Fibroblast of skin of right quadriceps (primary cell): ENCODE data around the gene GCDH.
"Not testable (repeated sequence)": the region's sequence is repeated elsewhere in the genome, so short reads cannot be mapped to it uniquely, and the experiment has no call there.

Source experiments
- DNase-seq: peaks from one replicate; pipeline ENCODE4 v3.0.0-alpha.2; 2013

Gene GCDH

DNA sequence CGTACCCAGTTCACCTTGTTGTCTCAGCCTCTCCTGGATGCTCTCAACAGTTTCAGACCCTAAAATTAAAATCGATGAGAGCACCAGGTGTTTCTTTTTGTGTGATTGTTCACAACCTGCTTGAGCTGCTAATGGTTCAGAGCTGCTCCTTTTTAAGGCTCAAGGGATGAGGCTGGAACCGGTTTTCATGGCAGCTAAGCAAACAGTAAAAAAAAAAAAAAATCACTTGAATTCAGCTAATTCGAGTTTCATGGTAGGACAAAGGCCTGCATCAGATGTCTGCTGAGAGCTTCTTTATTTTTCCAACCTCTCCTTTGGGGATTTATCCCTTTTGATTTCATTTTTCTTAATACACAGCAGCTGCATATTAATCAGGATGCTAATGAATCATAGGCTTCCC, 21.6 kb downstream of the GCDH start:
- no peak for DNase-seq

DNA sequence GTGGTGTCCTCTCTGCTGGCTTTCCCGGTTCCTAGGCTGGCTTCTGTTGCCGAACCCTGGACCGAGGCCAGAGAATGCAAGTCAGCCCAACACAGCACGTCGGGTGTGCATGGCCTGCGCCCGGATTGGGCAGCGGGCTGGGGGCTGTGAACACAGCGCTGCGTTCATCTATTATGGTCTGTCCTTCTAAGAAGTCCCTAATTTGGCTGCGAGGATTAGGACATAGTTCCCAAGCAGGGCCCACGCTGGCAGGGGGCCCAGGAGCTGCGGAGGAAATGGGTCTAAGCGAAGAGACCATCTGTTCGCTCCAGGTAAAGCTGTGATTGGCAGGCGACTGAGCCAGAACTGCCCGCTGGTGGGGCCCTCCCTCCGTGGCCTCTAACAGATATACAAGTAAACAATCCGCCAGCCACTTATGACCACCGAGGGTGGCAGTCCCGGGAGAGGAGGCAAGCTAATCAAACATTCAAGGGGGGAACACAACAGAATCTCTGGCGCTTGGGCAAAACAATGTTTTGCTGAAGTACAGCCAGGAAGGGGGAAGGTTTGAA, 22.1 kb downstream of the GCDH start:
- peak; percentile 76 for DNase-seq

DNA sequence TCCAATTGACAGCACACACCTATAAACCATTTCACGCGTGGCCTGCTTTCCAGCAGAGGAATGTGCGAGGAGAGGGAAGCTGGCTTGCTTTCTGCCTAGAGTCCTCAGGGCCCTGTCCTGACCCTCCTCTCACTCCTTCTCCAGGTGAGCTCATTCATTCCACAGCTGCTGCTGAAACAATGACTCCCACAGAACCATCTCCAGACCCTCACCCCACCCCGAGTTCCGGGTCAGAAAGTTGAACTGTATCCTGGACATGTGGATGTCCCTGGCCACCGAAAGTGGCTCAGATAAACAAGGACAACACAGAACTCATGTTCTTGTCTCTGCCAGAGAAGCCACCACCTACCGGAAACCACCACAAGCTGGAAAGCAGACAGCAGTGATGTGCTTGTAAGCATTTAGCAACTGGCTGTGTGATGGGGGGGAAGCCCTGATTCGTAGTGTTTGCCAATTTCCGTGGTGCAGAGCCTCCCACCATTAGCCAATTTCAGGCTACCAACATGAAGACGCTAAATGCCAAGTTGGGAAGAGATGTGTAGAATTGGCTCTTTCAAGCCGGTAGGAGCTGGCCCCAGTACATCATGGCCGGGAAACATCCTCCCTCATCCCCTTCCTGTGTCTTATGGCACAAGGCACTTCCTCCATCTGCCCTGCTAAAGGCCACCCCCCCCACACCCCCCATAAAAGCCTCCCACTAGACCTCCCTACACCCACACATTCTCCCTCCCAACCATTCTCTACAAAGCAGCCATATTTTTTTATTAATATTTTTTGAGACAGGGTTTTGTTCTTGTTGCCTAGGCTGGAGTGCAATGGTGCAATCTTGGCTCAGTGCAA, 23.1 kb downstream of the GCDH start:
- DNase-seq = peak; percentile 34

DNA sequence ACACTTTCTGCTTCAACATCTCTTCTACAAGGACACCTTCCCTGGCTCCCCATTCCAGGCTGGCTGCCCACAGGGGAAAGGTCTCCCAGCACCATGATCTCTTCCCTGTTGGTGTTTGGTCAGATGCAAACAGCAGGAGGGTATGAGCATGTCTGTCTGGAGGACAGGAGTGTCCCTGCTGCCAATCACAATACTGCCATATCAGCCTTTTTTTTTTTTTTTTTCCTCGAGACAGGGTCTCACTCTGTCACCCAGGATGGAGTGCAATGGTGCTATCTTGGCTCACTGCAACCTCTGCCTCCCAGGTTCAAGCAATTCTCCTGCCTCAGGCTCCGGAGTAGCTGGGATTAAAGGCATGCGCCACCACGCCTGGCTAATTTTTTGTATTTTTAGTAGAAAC, 24.9 kb downstream of the GCDH start:
- DNase-seq = not testable (repeated sequence)

DNA sequence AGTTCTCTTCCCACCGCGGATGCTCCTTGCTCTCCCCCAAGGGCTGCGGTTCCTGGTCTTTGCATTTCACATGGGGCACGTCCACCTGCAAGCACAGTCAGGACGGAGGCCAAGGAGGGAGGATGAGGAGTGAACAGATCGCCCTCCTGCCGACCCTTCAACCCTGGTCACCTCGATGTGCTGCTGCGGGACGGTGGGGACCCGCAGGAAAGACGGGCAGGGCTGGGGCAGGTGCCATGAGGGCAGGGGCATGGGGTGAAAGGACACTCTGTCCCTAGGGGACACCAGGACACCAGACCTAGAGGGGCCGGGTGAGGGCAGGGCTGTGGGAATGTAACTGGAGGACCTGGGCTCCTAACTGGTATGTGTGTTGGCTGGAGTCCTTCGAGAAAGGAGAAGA, 27.3 kb downstream of the GCDH start:
- no peak for DNase-seq

DNA sequence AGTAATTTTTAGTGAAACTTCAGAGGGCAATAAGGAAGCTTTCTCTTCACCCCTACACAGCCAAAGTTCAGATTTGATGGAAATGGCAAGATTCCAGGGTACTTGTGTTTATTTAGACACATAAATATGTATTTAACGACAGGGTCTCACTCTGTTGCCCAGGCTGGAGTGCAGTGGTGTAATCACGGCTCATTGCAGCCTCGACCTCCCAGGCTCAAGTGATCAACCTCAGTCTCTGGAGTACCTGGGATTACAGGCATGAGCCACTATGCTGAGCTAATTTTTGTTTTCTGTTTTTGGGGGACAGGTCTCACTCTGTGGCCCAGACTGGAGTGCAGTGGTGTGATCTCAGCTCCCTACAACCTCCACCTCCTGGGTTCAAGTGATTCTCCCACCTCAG, 30.1 kb downstream of the GCDH start:
- DNase-seq = no peak

DNA sequence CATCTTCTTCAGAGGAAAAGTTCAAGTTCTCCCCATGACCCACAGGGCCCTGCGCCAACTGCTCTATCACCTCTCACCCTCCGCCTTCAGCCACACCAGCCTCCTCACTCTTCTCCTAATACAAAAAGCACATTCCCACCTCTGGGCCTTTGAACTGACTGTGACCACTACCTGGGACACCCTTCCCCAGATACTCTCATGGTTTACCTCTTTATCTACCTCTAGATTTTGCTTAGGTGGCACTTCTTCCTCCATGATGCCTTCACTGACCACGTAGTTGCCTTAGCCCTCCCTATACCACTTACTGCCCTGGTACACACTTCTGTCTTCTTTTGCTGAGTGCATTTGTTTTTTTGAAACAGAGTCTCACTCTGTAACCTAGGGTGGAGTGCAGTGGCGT, 32.0 kb downstream of the GCDH start:
- no peak for DNase-seq

DNA sequence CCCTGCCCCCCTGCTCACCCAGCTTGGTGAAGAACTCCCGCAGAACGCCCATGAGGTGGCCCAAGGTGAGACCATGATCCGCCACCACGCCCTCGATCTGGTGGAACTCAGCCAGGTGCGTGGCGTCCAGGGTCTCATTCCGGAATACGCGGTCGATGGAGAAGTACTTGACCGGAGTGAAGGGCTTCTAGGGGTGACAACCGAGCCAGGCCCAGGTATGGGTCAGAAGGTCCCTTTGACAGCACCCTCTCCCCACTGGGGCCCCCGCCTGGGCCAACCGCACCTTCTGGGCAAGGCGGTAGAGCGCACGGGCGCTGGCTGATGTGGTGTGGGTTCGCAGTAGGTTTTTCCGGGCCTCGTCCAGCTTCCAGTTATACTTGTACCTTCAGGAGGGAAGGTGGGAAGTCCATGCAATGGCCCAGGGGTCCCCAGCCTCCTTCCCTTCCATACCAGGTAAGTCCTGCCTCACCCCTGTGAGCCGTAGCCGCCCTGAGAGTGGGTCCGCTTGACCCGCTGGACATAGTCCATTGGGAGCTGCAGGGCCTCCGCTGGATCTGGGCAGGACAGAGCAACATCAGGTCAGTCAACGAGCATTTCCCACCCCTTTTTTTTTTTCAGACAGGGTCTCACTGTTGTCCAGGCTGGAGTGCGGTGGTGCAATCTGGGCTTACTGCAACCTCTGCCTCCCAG, 33.8 kb downstream of the GCDH start:
- DNase-seq = no peak

DNA sequence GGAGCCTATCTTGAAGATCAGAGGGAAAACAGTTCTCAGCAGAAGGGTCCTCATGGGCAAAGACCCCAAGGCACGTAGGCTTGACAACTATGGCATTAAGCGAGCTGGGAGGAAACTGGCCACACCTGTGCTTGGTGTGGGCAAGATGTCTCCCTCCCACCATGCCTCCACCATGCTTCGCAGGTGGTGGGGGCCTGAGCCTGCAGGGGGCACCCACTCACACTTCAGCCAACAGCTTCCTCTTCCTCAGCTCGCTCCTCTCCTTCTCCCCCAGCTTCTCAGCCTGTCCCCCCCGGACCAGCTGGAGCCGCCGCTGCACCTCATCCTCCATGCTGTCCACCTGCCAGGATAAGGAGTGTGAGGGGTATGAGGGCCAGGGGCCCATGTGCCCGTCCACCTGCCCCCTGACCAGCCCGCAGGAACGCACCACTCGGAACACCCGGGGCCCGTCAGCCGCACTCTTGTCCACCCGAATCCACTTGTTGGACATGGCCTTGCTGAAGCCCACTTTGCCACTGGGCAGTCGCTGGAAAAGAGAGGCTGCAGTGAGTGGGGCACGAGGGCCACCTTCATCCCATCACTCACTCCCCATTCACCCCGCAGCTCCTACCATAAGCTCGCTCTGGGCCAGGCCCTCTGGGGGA, 39.2 kb downstream of the GCDH start:
- no peak for DNase-seq

DNA sequence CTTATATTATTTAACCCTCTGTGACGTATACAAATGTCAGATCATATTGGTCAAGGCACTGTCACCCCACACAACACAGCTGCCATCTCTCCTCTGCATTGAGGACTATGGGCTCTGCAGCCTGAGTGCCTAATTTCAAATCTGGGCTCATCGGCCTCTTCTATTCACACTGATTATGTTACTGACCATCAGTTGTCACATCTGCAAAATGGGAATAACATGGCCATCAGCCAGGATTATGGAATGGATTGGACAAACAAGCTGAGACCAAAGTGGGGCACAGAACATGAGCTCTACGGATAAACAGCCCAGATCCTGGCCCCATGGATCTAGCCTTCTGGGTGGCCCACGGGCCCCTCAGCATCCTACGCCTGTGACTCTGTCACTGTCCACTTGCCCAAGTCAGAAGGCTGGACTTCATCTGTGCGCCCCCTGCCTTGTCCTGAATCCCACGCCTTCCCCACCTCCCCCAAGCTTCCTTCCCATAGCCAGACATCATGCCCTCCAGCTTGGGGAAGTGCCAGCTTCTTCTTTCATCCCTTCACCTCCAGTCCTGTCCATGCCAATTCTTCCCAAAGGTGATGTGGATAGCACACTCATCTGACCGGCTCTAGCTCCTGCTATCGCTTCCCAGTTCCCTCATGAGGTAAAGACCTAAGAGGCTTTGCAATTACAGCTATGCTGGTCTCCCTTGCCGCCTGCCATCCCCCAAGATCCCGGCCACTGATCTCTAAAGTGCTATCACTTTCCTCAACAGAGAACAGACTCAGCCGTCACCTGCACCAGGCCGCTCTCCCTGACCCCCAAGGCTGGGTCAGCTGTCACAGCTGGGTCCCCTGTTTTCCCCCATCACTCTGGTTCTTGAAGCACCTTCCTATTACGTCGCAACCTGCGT, 41.7 kb downstream of the GCDH start:
- no peak for DNase-seq

DNA sequence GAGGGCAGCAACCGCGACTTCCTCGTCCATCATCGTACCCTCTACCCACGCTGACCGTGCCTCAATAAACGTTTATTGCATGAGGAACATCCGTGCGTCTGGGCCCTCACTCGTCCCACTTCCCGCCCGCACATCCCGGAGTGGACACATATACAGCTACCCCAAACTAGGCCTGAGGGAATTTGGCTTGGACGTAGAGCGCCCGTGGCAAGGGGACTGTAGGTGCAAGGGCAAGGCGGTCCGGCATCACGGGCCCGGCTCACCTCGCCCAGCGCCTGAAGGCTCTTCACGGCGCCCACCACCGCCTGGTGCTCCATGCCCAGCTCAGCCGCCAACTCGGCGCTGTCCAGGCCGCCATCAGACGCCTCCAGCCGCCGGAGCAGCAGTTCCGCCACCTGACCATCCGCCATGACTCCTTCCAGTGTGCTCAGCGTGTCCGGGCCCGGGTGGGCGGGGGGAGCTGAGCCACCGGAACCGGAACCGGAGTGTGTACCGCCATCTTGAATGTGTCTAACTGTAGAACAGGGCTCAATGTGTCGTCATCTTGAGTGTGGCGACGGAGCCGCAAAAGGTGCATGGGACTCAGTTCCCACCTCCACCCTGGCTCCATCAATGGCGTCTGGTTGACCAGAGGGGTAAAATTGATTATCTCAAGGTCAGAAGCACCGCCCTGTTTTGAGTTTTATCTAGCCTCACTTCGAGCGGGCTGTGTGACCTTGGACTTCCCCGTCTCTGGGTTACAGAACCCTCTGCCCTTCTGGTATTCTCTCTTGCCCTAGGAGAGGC, 42.5 kb downstream of the GCDH start, which contains the start of gene FARSA:
FARSA (minus strand) TSS at position 425 of the 786 bp plus-strand sequence; CDS start at position 410, 15 bp downstream.
- peak; percentile 87 for DNase-seq

DNA sequence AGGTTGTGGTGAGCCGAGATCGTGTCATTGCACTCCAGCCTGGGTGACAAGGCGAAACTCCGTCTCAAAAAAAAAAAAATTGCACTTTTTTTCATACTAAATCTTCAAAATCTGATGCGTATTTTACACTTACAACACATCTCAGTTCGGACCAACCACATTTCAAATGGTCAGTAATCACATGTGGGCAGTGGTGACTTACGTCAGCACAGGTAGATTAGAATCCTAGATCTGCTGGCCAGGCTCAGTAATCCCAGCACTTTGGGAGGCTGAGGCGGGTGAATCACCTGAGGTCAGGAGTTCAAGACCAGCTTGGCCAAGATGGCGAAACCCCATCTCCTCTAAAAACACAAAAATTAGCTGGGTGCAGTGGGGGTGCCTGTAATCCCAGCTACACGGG, 44.1 kb downstream of the GCDH start:
- no peak for DNase-seq

DNA sequence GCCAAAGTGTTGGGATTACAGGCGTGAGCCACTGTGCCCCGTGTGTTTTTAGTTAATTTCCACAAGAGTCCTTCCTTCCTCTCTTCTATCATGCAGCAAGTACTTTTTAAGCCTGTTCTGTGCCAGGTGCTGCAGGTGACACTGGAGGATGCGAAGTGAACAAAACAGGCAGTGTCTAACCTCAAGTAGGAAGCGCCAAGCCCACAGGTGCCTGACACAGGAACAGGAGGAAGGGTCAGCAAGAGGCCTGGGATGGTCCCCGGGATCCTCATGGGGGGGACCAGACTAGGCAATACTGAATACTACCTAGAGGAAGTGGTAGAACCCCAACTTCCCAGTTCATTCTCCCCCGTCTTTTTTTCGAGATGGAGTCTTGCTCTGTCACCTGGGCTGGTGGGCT, 45.6 kb downstream of the GCDH start:
- no peak for DNase-seq

DNA sequence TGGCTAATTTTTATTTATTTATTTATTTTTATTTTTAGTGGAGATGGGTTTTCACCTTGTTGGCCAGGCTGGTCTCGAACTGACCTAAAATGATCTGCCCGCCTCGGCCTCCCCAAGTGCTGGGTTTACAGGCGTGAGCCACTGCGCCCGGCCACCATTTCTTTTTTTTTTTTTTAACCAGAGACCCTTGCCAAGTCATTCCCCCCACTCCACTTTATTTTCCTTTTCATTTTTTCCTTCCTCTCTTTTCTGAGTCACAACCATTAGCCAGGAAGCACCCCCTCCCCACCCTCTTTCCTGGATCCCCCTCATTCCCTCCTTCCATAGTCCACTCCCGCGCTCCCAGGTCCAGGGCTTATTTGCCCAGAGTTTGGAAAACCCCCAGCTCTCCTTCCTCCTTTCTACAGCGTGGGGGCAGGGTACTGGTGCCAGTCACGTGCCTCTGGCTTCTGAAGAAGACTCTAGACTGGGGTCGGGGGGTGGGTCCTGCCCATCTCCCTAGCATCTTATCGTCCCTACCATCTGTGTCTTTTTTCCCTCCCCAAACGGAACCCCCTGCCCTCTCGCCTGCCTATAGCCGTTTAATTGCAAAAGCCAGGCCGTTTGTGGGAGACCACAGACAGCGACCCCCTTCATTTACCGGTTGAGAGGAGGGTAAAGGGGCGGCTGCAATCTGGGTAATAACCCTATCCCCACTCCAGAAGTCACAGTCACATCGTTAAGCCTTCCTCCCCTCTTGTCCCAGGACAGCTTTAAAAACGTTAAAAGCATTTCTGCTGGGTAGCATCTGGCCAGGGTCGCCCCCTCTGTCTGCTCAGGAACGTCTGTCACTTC, 46.4 kb downstream of the GCDH start:
- DNase-seq = peak; percentile 37

DNA sequence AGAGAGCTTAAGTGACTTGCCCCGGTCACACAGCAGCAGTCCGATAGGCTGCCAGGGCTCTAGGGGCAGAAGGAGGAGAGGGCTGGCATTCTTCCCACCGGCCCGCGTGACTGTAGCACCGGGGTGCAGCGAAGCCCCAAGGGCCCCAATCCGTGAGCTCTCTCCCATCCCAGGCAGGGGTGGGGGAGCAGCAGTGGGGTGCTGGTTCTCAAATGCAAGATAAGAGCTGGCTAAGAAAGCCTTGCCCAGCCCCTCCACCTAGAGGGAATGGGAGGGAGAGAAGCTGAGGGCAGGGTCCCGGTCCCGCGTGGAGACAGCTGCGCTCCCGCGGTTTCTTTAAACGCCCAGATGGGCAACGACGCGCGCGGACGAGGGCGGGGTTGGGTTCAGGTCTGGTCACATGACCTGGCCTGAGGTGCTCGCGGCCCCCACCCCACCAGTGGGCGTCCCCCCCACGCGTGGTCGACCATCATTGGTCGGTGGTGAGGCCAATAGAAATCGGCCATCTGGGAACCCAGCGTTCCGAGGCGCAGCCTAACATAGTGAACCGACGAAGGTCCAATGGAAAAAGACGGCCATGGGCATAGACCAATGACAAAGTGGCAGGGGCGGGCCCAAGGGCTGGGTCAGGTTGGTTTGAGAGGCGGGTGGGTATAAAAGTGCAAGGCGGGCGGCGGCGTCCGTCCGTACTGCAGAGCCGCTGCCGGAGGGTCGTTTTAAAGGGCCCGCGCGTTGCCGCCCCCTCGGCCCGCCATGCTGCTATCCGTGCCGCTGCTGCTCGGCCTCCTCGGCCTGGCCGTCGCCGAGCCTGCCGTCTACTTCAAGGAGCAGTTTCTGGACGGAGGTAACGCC, 47.2 kb downstream of the GCDH start, which contains the start of gene CALR:
CALR (plus strand) TSS at position 683 of the 852 bp plus-strand sequence; CDS start at position 754, 71 bp downstream.
- peak; percentile 100 for DNase-seq

DNA sequence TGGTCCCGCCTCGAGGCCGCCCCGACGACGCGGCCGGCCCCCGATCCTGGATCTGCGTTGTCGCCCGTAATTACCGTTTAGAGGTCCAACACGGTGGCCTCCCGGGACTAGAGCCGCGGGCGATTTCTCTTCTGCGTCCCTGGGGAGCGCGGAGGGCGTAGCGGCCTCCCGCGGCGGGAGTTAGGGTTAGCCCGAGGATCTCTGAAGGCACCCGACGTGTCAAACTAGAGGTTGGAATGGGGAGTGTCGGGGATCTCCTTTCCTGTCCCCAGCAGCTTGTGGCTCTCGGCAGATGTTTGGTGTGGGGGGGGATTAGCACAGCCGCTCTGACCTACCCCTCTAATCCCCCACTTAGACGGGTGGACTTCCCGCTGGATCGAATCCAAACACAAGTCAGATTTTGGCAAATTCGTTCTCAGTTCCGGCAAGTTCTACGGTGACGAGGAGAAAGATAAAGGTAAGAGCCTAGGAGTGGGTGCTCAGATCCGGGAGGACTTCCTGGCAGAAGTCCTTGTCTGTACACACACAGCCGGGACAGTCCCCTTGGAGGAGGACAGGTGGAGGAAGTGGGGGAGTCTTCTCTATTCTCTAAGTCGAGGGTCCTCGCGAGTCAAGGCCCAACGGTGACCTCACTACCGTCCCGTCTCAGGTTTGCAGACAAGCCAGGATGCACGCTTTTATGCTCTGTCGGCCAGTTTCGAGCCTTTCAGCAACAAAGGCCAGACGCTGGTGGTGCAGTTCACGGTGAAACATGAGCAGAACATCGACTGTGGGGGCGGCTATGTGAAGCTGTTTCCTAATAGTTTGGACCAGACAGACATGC, 48.0 kb downstream of the GCDH start:
- DNase-seq = peak; percentile 32

DNA sequence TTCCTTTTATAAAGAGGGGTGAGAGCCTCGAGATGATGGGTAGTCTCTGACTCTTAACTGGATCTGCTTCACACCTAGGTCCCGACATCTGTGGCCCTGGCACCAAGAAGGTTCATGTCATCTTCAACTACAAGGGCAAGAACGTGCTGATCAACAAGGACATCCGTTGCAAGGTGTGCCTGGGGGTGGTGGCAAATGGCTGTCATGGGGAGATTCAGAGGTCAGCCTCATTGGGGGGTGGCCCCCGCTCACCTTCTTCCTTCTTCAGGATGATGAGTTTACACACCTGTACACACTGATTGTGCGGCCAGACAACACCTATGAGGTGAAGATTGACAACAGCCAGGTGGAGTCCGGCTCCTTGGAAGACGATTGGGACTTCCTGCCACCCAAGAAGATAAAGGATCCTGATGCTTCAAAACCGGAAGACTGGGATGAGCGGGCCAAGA, 49.0 kb downstream of the GCDH start:
- DNase-seq = no peak

DNA sequence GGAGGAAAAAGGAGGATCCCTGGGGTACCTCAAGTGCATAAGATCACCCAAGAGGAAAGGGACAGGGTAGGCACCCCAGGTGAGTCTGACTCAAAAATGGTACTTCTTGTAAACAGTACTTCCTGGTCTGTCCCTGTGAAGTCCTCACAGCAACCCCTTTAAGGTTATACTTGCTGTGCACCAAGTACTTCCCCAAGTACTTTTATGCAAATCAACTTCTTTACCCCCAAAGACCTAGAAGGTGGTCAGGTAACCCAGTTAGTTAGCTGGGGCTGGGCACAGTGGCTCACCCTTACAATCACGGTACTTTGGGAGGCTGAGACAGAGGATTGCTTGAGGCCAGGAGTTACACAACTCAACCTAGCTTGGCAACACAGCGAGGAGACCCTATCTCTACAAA, 49.9 kb downstream of the GCDH start:
- no peak for DNase-seq
